HepG2 (cell line): ENCODE results near the gene CCDC57. TPM values are rescaled to one million over a fixed set of nuclear protein-coding genes. Genes with fewer than 3 reads are reported as not detected.

Source experiments
- CEBPB ChIP-seq: IDR thresholded peaks from 2 replicates; pipeline ENCODE4 v1.6.1; 2011; ENCODE audit warnings: low read depth, low read length, improper control_type of control experiment, borderline replicate concordance
- ETV5 ChIP-seq: IDR thresholded peaks from 2 replicates; pipeline ENCODE4 v1.6.1; 2018; ENCODE audit warnings: missing biosample characterization, missing genetic modification reagents, inconsistent platforms, borderline replicate concordance
- HMGXB4 ChIP-seq, 2 experiments: sonication (generic) in 1 of 2; formaldehyde crosslinking in 1 of 2; IDR thresholded peaks; 2 replicates each; pipeline versions ENCODE4 v1.4.0 to v1.6.1; 2018 to 2020; ENCODE audit warnings: missing genetic modification reagents in 2 of 2, borderline replicate concordance in 1 of 2, low read depth in 1 of 2, mild to moderate bottlenecking in 1 of 2, missing biosample characterization in 1 of 2
- HNF4G ChIP-seq, 2 experiments: sonication (generic) in 1 of 2; formaldehyde crosslinking in 1 of 2; IDR thresholded peaks; 2 replicates each; pipeline versions ENCODE4 v1.4.0 to v1.6.1; 2011 to 2020; ENCODE audit warnings: borderline replicate concordance in 2 of 2, low read depth in 2 of 2, mild to moderate bottlenecking in 2 of 2, low read length in 1 of 2, missing genetic modification reagents in 1 of 2, moderate library complexity in 1 of 2
- NR2F1 ChIP-seq, 2 experiments: fragments of 450-650 bp in 1 of 2; formaldehyde crosslinking in 1 of 2; IDR thresholded peaks; 2 replicates each; pipeline versions ENCODE4 v1.5.0 to v1.6.1; 2016 to 2020; ENCODE audit warnings: mild to moderate bottlenecking in 1 of 2, missing compliant biosample characterization in 1 of 2, missing genetic modification reagents in 1 of 2, moderate library complexity in 1 of 2
- PATZ1 ChIP-seq: sonication (generic); formaldehyde crosslinking; IDR thresholded peaks from 2 replicates; pipeline ENCODE4 v1.4.0; 2020; ENCODE audit warnings: missing genetic modification reagents
- PAXIP1 ChIP-seq: sonication (generic); formaldehyde crosslinking; conservative IDR thresholded peaks from 2 replicates; pipeline ENCODE4 v1.4.0; 2020; ENCODE audit warnings: mild to moderate bottlenecking, missing genetic modification reagents, moderate library complexity
- PLRG1 ChIP-seq: fragments of 450-650 bp; conservative IDR thresholded peaks from 2 replicates; pipeline ENCODE4 v1.6.1; 2016
- TCF7 ChIP-seq: sonication (generic); IDR thresholded peaks from 2 replicates; pipeline ENCODE4 v1.6.1; 2016; ENCODE audit warnings: antibody characterized with exemption, low read depth
- THRA ChIP-seq: sonication (generic); formaldehyde crosslinking; IDR thresholded peaks from 2 replicates; pipeline ENCODE4 v1.4.0; 2020; ENCODE audit warnings: missing genetic modification reagents, borderline replicate concordance
- ZNF121 ChIP-seq: sonication (generic); formaldehyde crosslinking; IDR thresholded peaks from 2 replicates; pipeline ENCODE4 v1.5.0; 2020; ENCODE audit warnings: mild to moderate bottlenecking, missing genetic modification reagents
- ZNF281 ChIP-seq: sonication (generic); formaldehyde crosslinking; IDR thresholded peaks from 2 replicates; pipeline ENCODE4 v1.4.0; 2020; ENCODE audit warnings: missing genetic modification reagents, borderline replicate concordance
- ZNF563 ChIP-seq: sonication (generic); formaldehyde crosslinking; IDR thresholded peaks from 2 replicates; pipeline ENCODE4 v1.8.0; 2022; ENCODE audit warnings: mild to moderate bottlenecking, moderate library complexity, missing genetic modification reagents
- polyA plus RNA-seq, 8 experiments: library from polyadenylated mRNA; depleted of rRNA in 3 of 8; stranded (reverse) in 7 of 8; unstranded in 1 of 8; fragments of >200 nt; fragmentation: Illumina TruSeq in 4 of 8; extraction: Trizol in 4 of 8; gene quantifications; 2 replicates each; pipeline versions ENCODE4 v1.2.1 to v1.2.3, GENCODE V29; 2011 to 2016; ENCODE audit warnings: low read depth in 4 of 8, missing spikeins in 1 of 8, mixed read lengths in 1 of 8; ENCODE audit not compliant: insufficient read depth in 1 of 8
- total RNA-seq, 5 experiments: library from RNA; depleted of rRNA; stranded (reverse); fragments of >200 nt; fragmentation: Illumina TruSeq; extraction: Trizol; gene quantifications; 2 replicates each; pipeline ENCODE4 v1.2.3, GENCODE V29; 2016; ENCODE audit warnings: low read depth in 1 of 5

Gene CCDC57
- total and polyA plus RNA-seq, 2 of the 13 experiments (the other 11 are each of a cell fraction or from before 2014, with no cell fraction given), result 59.3 to 59.9 TPM

GRCh38 chr17:82117139-82118090 lies 95.2 kb downstream of the CCDC57 start (continued):
- TF ChIP-seq THRA (CRISPR knock-in tag) (peak; percentile 28; the same call in 1 of the 2 replicates), ZNF563 (CRISPR knock-in tag) (peak; percentile 77), PATZ1 (peak; percentile 87), ZNF281 (CRISPR knock-in tag) (peak; percentile 42; the same call in 1 of the 2 replicates), PLRG1 (no peak), PAXIP1 (CRISPR knock-in tag) (peak; percentile 91), NR2F1 (CRISPR knock-in tag; IDR thresholded peaks at IDR 0.05) (no peak), HMGXB4 (CRISPR knock-in tag; IDR thresholded peaks at IDR 0.05; ENCODE audit: borderline replicate concordance in 1 of 2, low read depth in 1 of 2) (no peak), HNF4G (IDR thresholded peaks at IDR 0.05; ENCODE audit: borderline replicate concordance, low read depth, low read length) (peak; percentile 91), HNF4G (CRISPR knock-in tag; IDR thresholded peaks at IDR 0.05; ENCODE audit: borderline replicate concordance, low read depth) (no peak), TCF7 (peak; percentile 81; the same call in 1 of the 2 replicates), CEBPB (peak; percentile 74), ZNF121 (CRISPR knock-in tag) (0 out of 2 replicates have a peak, but pooled peaks have one; percentile 28), ETV5 (CRISPR knock-in tag) (peak; percentile 48; the same call in 1 of the 2 replicates)
